ENCODE measurements around the gene ANGPTL4. TPM values are rescaled to one million over a fixed set of nuclear protein-coding genes. Genes with fewer than 3 reads are reported as not detected.
"Not testable (repeated sequence)": the region's sequence is repeated elsewhere in the genome, so short reads cannot be mapped to it uniquely, and the experiment has no call there.

Gene ANGPTL4
- total RNA-seq, 1 experiment from 2014 or later: not detected

- DNase-seq (ENCODE audit: low read depth): peak; percentile 99
Observed at GRCh38 chr19:8361921-8362793, 1.8 kb upstream of the ANGPTL4 start.

GRCh38 chr19:8366121-8366581 lies 2.2 kb downstream of the ANGPTL4 start:
- no peak for DNase-seq (ENCODE audit: low read depth)

- DNase-seq (ENCODE audit: low read depth): no peak
Observed at GRCh38 chr19:8366961-8367326, 3.0 kb downstream of the ANGPTL4 start.

GRCh38 chr19:8367327-8368001 lies 3.5 kb downstream of the ANGPTL4 start:
- peak; percentile 94 for DNase-seq (ENCODE audit: low read depth)

GRCh38 chr19:8370176-8371010 lies 6.4 kb downstream of the ANGPTL4 start:
- DNase-seq (ENCODE audit: low read depth): no peak

GRCh38 chr19:8371011-8371804 lies 7.3 kb downstream of the ANGPTL4 start:
- DNase-seq (ENCODE audit: low read depth): no peak

GRCh38 chr19:8373867-8374813 lies 10.2 kb downstream of the ANGPTL4 start:
- no peak for DNase-seq (ENCODE audit: low read depth)

- not testable (repeated sequence) for DNase-seq (ENCODE audit: low read depth)
Observed at GRCh38 chr19:8375766-8376165, 11.8 kb downstream of the ANGPTL4 start.

- DNase-seq (ENCODE audit: low read depth): not testable (repeated sequence)
Observed at GRCh38 chr19:8376373-8376974, 12.5 kb downstream of the ANGPTL4 start.

- no peak for DNase-seq (ENCODE audit: low read depth)
Observed at GRCh38 chr19:8377598-8377997, 13.6 kb downstream of the ANGPTL4 start.

- DNase-seq (ENCODE audit: low read depth): not testable (repeated sequence)
Observed at GRCh38 chr19:8379156-8379891, 15.4 kb downstream of the ANGPTL4 start.

GRCh38 chr19:8384569-8384968 lies 20.6 kb downstream of the ANGPTL4 start:
- DNase-seq (ENCODE audit: low read depth): not testable (repeated sequence)

GRCh38 chr19:8385103-8385502 lies 21.1 kb downstream of the ANGPTL4 start:
- DNase-seq (ENCODE audit: low read depth): not testable (repeated sequence)

GRCh38 chr19:8385566-8385965 lies 21.6 kb downstream of the ANGPTL4 start:
- not testable (repeated sequence) for DNase-seq (ENCODE audit: low read depth)

GRCh38 chr19:8386419-8386818 lies 22.5 kb downstream of the ANGPTL4 start:
- not testable (repeated sequence) for DNase-seq (ENCODE audit: low read depth)

GRCh38 chr19:8386990-8387389 lies 23.0 kb downstream of the ANGPTL4 start:
- DNase-seq (ENCODE audit: low read depth): no peak

- DNase-seq (ENCODE audit: low read depth): no peak
Observed at GRCh38 chr19:8387688-8388611, 24.0 kb downstream of the ANGPTL4 start.

Measured in HT1080 (cell line).